Activated CD4-positive, alpha-beta T cell treated with anti-CD3 and anti-CD28 coated beads, Interleukin-2, amount 10 ng/mL, durations not matched to agents 7 days and 5 days (primary cell): ENCODE data around the gene BTD. TPM values are rescaled to one million over a fixed set of nuclear protein-coding genes. Genes with fewer than 3 reads are reported as not detected.

ENCODE experiments used
- CTCF ChIA-PET: fragments of 350-600 bp; sonication (Branson Sonifier 250); formaldehyde crosslinking; loops from one replicate; lab custom pipeline; 2021; ENCODE audit warnings: antibody characterized with exemption; lab: Charles Lee
- POLR2A ChIA-PET: fragments of 350-600 bp; sonication (Branson Sonifier 250); formaldehyde crosslinking; loops from one replicate; lab custom pipeline; 2021; ENCODE audit warnings: antibody characterized with exemption; lab: Charles Lee
- DNase-seq: peaks from one replicate; pipeline ENCODE4 v3.0.0-alpha.2; 2020
- H3K27ac Mint-ChIP-seq: one replicate; pipeline ENCODE4 v1.8.0; 2021; ENCODE audit warnings: mild to moderate bottlenecking, moderate library complexity, mixed read lengths
- H3K27me3 Mint-ChIP-seq: one replicate; pipeline ENCODE4 v1.8.0; 2021; ENCODE audit warnings: mixed read lengths
- H3K36me3 Mint-ChIP-seq: one replicate; pipeline ENCODE4 v1.8.0; 2021; ENCODE audit warnings: low read depth, mixed read lengths
- H3K4me1 Mint-ChIP-seq: one replicate; pipeline ENCODE4 v1.8.0; 2021; ENCODE audit warnings: mixed read lengths
- H3K4me3 Mint-ChIP-seq: one replicate; pipeline ENCODE4 v1.8.0; 2021; ENCODE audit warnings: mild to moderate bottlenecking, moderate library complexity, mixed read lengths
- H3K9me3 Mint-ChIP-seq: one replicate; pipeline ENCODE4 v1.8.0; 2021; ENCODE audit warnings: mixed read lengths
- total RNA-seq, 2 experiments: library from RNA; stranded (reverse); gene quantifications; one replicate each; pipeline ENCODE4 v1.2.3, GENCODE V29; 2021

BTD gene
- total RNA-seq, 2 experiments from 2014 or later = 6.6 to 8.1 TPM

DNA sequence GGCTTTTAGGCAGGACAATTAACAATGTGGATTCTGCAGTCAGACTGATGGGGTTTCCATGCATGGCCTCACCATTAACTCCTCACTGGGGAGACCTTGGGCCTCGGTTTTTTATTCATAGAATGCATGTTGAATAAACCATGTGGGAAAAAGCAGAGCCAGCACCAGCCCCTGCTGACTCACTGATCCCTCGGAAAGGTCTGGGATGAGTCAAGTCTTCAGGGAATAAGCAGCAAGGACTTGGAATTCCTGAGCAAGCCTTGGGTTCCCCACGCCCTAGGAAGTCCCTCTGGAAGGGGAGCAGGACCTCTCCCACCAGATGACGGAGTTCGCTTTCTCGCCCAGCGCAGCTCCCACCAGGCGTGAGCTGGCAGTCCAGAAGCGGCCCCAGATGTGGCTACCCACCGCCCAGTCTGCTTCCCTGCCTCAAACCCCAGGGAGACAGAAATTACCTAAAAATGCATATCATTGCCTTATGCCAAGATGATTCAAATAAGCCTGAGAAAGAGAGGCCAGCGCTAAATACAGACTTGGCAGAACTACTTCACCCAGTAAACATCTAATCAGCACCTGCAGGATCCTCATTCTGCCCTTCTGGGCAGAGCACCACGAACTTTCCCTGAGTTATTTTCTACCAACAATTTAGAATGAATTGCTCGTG, 45.4 kb downstream of the BTD start:
- peaks cover 26% of the 10 kb centered on the region for H3K27me3 Mint-ChIP-seq
- H3K9me3 Mint-ChIP-seq = peaks cover 16% of the 10 kb centered on the region
- peaks cover 47% of the 10 kb centered on the region for H3K4me1 Mint-ChIP-seq
- H3K4me3 Mint-ChIP-seq = peak overlapping the region; percentile 49
- ChIA-PET POLR2A (no interaction called here), CTCF (interaction anchor here (0.9 to 1.0 kb wide), 2 partner anchors 11 to 167 kb away, joined by 3 read pairs; no protein-coding TSS in a partner anchor)
- no peak for DNase-seq
- H3K27ac Mint-ChIP-seq = peak overlapping the region; percentile 87
- H3K36me3 Mint-ChIP-seq = peaks cover 24% of the 10 kb centered on the region

- ChIA-PET POLR2A (no interaction called here), CTCF (interaction anchor here (0.9 to 1.0 kb wide), 2 partner anchors 11 to 166 kb away, joined by 3 read pairs; no protein-coding TSS in a partner anchor)
- H3K27ac Mint-ChIP-seq = peak overlapping the region; percentile 87
- peak overlapping the region; percentile 49 for H3K4me3 Mint-ChIP-seq
- peaks cover 45% of the 10 kb centered on the region for H3K4me1 Mint-ChIP-seq
- peaks cover 24% of the 10 kb centered on the region for H3K36me3 Mint-ChIP-seq
- H3K9me3 Mint-ChIP-seq = peaks cover 18% of the 10 kb centered on the region
- peaks cover 32% of the 10 kb centered on the region for H3K27me3 Mint-ChIP-seq
- peak; percentile 85 for DNase-seq
Measured at GRCh38 chr3:15647611-15648167, 46.1 kb downstream of the BTD start.

- peaks cover 45% of the 10 kb centered on the region for H3K4me1 Mint-ChIP-seq
- H3K27me3 Mint-ChIP-seq = peaks cover 38% of the 10 kb centered on the region
- peaks cover 19% of the 10 kb centered on the region for H3K9me3 Mint-ChIP-seq
- DNase-seq = no peak
- H3K4me3 Mint-ChIP-seq = no peak overlapping the region
- ChIA-PET CTCF (interaction anchor here (0.6 to 1.5 kb wide), 13 partner anchors 9 to 137 kb away, joined by 3 to 6 read pairs (median 3); no protein-coding TSS in a partner anchor), POLR2A (no interaction called here)
- peaks cover 24% of the 10 kb centered on the region for H3K36me3 Mint-ChIP-seq
- no peak overlapping the region for H3K27ac Mint-ChIP-seq
Measured at GRCh38 chr3:15649341-15649740, 47.8 kb downstream of the BTD start.

DNA sequence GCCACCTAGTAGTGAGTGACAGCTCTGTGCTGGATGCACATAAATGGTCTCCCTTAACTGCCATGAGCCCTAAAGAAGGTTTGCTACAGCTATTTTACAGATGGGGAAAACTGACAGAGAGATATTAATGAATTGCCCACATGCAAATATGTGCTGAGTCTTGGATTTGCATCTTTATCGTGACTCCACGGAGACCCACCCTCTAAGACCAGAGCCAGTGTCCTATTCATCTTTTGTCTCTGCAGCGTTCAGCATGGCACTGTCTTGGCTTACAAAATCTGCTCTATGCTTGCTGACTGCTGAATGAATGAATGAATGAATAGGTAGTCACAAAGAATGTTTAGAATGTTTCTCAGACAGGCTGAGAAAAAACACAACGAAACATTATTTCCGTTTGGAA, 48.3 kb downstream of the BTD start:
- Mint-ChIP-seq H3K4me1 (peaks cover 45% of the 10 kb centered on the region), H3K4me3 (no peak overlapping the region), H3K27me3 (peaks cover 38% of the 10 kb centered on the region), H3K9me3 (peaks cover 20% of the 10 kb centered on the region), H3K36me3 (peaks cover 24% of the 10 kb centered on the region), H3K27ac (no peak overlapping the region)
- ChIA-PET POLR2A (no interaction called here), CTCF (interaction anchor here (0.8 to 1.5 kb wide), 11 partner anchors 8 to 137 kb away, joined by 3 to 7 read pairs (median 3); no protein-coding TSS in a partner anchor)
- DNase-seq = no peak

DNA sequence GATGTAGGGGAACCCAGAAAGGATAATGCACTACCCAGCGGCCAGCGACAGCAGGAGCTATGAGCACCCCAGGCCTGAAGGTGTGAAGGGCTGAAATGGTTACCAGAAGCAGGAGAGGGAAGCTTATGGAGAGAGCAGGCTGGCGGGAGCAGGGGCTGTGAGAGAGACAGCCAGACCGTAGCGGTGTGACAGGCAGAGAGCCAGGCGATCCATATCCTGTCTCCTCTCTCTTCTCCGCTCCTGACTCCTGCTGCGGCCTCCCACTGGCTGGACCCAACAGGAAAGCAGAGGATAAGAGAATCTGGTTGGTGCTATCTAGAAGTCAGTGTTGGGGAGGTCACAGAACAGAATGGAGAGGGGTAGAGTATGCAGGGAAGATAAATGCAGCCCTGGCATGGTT, 49.9 kb downstream of the BTD start:
- peaks cover 27% of the 10 kb centered on the region for H3K36me3 Mint-ChIP-seq
- H3K27ac Mint-ChIP-seq = no peak overlapping the region
- CTCF ChIA-PET = interaction anchor here (0.8 to 1.3 kb wide), 2 partner anchors 10 to 15 kb away, joined by 3 read pairs; no protein-coding TSS in a partner anchor
- peaks cover 29% of the 10 kb centered on the region for H3K9me3 Mint-ChIP-seq
- H3K4me3 Mint-ChIP-seq = no peak overlapping the region
- H3K4me1 Mint-ChIP-seq = peaks cover 32% of the 10 kb centered on the region
- H3K27me3 Mint-ChIP-seq = peaks cover 35% of the 10 kb centered on the region
- POLR2A ChIA-PET = no interaction called here
- no peak for DNase-seq

- CTCF ChIA-PET = no interaction called here
- Mint-ChIP-seq H3K4me1 (peaks cover 16% of the 10 kb centered on the region), H3K4me3 (no peak overlapping the region), H3K27ac (no peak overlapping the region), H3K27me3 (peaks cover 35% of the 10 kb centered on the region), H3K36me3 (peaks cover 27% of the 10 kb centered on the region), H3K9me3 (peaks cover 42% of the 10 kb centered on the region)
- no peak for DNase-seq
- POLR2A ChIA-PET = no interaction called here
Measured at GRCh38 chr3:15653321-15653720, 51.8 kb downstream of the BTD start.

DNA sequence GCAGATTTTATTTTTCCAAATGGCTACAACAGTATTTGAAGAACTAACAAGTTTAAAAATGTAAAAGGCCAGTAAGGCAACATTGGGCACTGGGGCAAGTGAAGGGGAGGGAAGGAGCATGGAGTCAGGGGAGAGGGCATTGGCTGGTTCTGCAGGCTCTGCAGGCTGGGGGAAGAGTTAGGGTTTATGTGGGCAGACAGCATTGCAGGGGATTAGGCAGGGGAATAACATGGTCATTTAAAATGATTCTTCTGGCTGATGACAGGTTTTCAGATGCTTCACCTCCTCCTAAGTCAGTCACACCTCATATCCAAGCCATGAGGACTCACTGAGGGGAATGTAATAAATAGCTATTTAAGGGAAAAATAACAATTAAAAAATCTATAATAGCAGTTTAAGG, 52.6 kb downstream of the BTD start:
- Mint-ChIP-seq H3K27me3 (peaks cover 32% of the 10 kb centered on the region), H3K36me3 (peaks cover 26% of the 10 kb centered on the region), H3K9me3 (peaks cover 44% of the 10 kb centered on the region), H3K4me1 (peaks cover 9% of the 10 kb centered on the region), H3K27ac (no peak overlapping the region), H3K4me3 (no peak overlapping the region)
- ChIA-PET CTCF (interaction anchor here (0.6 to 1.0 kb wide), 2 partner anchors 11 to 102 kb away, joined by 3 to 9 read pairs; no protein-coding TSS in a partner anchor), POLR2A (no interaction called here)
- DNase-seq = no peak

DNA sequence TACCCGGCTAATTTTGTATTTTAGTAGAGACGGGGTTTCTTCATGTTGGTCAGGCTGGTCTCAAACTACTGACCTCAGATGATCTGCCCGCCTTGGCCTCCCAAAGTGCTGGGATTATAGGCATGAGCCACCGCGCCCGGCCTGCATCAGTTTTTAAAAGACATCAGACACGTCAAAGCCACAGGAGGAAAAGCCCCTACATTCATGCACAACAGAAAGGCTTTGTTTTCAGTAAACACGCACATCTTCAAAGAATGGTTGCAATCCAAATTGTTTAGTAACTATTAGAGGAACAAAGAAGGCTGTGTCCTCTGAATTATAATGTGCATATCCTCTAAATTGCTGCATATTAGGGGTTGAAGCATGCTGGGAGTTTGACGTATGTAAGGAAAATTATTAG, 53.3 kb downstream of the BTD start:
- Mint-ChIP-seq H3K9me3 (peaks cover 42% of the 10 kb centered on the region), H3K36me3 (peaks cover 19% of the 10 kb centered on the region), H3K4me3 (no peak overlapping the region), H3K27me3 (peaks cover 25% of the 10 kb centered on the region), H3K4me1 (peaks cover 9% of the 10 kb centered on the region), H3K27ac (no peak overlapping the region)
- POLR2A ChIA-PET = no interaction called here
- no peak for DNase-seq
- CTCF ChIA-PET = interaction anchor here (1.0 kb wide), 1 partner anchor 11 kb away, joined by 9 read pairs; no protein-coding TSS in a partner anchor

DNA sequence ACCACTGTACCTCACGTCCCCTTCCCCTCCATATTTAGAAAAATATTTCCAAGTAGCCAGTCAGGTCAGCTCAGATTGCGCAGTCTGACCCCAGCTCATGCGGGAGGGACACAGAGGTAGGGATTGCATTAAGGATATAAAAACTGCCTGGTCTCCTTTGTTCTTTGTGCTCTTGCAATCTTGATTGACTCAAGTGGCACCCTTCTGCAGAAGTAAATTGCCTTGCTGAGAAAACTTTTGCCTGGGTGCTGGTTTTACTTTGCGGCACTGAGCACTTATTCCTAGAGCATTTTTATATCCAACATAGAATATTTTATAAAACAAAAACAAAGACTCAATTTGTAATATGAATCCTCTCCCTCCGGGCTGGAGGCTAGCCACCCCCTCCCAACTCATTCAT, 54.8 kb downstream of the BTD start:
- H3K4me1 Mint-ChIP-seq = peaks cover 13% of the 10 kb centered on the region
- no peak overlapping the region for H3K27ac Mint-ChIP-seq
- H3K9me3 Mint-ChIP-seq = peaks cover 43% of the 10 kb centered on the region
- ChIA-PET CTCF (no interaction called here), POLR2A (no interaction called here)
- H3K36me3 Mint-ChIP-seq = peaks cover 17% of the 10 kb centered on the region
- H3K4me3 Mint-ChIP-seq = no peak overlapping the region
- peaks cover 21% of the 10 kb centered on the region for H3K27me3 Mint-ChIP-seq
- DNase-seq = no peak

GRCh38 chr3:15657016-15657415, 55.5 kb downstream of the BTD start:
- Mint-ChIP-seq H3K27me3 (peaks cover 25% of the 10 kb centered on the region), H3K36me3 (peaks cover 17% of the 10 kb centered on the region), H3K4me3 (no peak overlapping the region), H3K27ac (no peak overlapping the region), H3K4me1 (peaks cover 13% of the 10 kb centered on the region), H3K9me3 (peaks cover 44% of the 10 kb centered on the region)
- no peak for DNase-seq
- ChIA-PET CTCF (no interaction called here), POLR2A (no interaction called here)

DNA sequence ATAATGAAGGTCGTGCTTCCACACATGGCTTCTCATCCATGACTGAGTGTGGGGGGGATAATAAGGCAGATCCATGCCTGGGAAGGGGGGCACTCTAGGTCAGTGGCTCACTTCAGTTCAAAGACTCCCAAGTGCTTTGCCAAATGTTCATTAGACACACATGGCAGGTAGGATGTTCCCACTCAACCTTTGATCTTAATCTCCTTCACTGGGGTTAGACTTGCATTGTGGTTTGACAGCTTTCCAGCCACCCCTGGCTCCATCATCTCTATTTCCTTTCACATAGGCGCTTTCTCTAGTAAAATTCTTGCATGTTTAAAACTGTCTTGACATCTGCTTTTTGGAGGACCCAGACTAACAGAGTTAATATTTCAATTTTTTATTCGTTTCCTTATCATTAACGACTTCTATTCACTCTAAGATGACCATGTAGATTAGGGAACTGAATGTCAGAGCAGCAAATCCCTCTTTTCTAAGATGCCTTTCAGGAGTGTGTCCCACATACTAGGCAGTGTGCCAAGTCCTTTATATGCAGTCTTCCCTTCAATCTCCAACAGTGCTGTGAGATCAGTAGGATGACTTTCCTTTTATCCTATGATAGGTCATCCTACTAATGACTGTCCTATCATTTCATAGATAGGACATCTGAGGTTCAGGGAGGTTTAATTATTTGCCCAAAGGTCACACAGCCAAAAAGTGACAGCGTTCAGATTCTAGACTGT, 57.9 kb downstream of the BTD start:
- Mint-ChIP-seq H3K27ac (no peak overlapping the region), H3K27me3 (peaks cover 13% of the 10 kb centered on the region), H3K36me3 (peaks cover 17% of the 10 kb centered on the region), H3K4me1 (peaks cover 13% of the 10 kb centered on the region), H3K4me3 (no peak overlapping the region), H3K9me3 (peaks cover 53% of the 10 kb centered on the region)
- DNase-seq = no peak
- CTCF ChIA-PET = no interaction called here
- POLR2A ChIA-PET = no interaction called here

DNA sequence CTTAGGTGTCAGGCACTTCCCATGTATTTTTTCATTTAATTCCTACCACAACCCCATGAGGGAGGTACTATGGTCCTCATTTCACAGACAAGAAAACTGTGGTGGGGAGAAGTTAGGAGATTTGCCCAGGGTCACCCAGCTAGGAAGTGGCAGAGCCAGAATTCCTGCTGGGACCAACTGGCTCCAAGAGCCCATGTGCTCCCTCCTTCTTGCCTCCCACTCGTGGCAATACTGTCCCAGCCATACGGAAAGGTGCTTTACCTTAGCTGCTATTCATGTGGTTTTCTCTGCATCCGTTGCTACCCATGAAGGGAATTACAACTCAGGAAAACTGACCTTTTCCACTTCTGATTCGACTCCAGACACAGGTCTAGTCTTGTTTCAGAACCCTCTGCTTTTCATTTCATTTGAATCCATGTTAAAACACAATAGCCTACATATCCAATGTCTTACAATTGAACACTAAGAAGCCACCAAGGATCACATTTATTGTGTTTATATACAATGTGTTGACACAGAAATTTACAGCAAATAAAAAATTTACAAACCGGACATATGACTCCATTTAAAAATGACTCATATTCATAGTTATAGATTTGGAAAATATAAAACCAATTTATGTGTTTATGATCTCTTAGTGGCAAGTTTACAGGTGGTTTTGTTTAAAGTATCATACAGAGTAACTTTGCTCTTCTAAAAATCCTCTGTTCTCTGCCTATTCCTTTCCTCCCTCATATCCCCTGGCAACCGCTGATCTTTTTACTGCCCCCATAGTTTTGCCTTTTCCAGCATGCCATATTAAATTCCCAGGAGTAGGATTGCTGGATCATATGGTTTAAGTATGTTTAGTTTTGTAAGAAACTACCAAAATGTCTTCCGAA, 58.8 kb downstream of the BTD start:
- Mint-ChIP-seq H3K27ac (no peak overlapping the region), H3K9me3 (peaks cover 52% of the 10 kb centered on the region), H3K4me3 (no peak overlapping the region), H3K27me3 (peaks cover 13% of the 10 kb centered on the region), H3K36me3 (peaks cover 21% of the 10 kb centered on the region), H3K4me1 (peaks cover 13% of the 10 kb centered on the region)
- ChIA-PET POLR2A (no interaction called here), CTCF (interaction anchor here (1.4 kb wide), 1 partner anchor 9 kb away, joined by 3 read pairs; no protein-coding TSS in a partner anchor)
- DNase-seq = no peak
